HG02970 (cell line): ENCODE data around the gene LRRC1.

Experiments
- ATAC-seq: cut with Tn5 transposase; IDR thresholded peaks from one replicate; pipeline ENCODE4 v1.9.1; 2021; ENCODE audit warnings: mild to moderate bottlenecking, moderate library complexity, moderate number of reproducible peaks; ENCODE audit not compliant: unreplicated experiment, low FRiP score

Gene LRRC1

DNA sequence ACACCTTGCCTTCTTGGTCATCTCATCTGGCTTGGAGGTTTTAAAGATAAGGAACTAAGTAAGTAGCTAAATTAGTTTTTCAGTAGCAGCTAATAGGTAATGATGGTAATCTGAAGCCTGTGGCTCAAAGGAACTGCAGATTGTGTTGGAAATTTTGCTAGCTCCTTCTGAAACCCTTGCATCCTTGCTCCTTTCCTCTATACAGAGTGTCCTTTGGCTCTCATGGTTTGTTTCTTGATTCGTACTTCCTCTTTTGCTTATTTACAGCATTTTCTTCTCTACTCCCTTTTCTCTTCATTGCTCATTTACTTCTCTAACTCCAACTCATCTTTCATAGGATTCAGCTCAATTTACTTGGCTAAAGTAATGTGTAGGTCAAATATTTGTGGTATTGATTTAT is 19.0 kb downstream of the LRRC1 start:
- no peak for ATAC-seq

DNA sequence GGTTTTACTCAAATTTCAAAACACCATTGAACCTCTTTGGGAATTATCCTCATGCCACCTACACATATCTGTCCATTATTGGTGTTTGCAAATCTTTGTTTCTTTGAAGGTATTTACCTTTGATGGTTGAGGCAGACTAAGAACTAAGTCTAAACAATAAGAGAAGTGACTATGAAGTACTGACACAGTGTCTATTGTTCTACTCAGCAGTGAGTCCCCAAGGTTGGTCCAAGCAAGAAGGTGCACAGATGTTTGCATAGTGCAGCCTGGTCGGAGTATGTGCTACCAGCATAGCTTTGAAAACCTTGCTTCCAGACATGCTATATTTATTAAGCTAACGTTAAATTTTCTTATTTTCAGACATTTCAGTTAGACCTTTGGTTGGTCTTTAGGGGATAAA is 19.5 kb downstream of the LRRC1 start:
- no peak for ATAC-seq

DNA sequence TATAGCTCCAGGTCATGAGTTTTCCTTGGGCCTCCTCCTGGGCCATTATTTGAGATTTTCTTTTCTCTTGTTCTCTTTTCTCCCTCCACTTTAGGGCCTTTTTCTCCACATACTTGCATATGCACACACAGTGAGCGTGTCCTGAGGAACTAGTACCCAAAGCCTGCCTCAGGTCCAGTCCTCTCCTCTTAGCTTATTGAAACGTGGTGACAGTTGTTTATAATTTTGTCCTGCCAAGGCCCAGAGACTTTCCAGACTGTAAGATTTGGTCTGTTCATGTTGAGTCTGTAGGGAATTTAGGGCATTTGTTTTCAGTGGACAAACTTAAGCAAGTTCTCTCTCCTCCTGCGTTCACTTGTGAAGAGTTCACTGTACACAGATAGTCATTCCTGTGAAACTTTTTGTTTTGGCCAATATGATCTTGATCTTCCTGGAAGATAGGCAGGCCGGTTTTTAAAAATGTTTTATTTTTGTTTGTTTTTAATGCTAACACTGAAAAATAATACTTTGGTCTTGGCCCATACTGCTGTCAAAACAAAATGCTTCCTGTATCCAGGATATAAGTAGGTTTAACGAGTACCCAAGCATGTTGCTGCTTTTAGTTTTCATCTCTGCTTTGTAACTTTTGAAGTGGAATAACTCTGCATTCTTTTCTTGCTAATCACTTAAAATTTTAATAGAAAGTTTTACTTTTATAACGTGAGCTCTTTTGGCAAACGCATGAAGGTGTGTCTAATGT is 20.7 kb downstream of the LRRC1 start:
- ATAC-seq, result no peak

DNA sequence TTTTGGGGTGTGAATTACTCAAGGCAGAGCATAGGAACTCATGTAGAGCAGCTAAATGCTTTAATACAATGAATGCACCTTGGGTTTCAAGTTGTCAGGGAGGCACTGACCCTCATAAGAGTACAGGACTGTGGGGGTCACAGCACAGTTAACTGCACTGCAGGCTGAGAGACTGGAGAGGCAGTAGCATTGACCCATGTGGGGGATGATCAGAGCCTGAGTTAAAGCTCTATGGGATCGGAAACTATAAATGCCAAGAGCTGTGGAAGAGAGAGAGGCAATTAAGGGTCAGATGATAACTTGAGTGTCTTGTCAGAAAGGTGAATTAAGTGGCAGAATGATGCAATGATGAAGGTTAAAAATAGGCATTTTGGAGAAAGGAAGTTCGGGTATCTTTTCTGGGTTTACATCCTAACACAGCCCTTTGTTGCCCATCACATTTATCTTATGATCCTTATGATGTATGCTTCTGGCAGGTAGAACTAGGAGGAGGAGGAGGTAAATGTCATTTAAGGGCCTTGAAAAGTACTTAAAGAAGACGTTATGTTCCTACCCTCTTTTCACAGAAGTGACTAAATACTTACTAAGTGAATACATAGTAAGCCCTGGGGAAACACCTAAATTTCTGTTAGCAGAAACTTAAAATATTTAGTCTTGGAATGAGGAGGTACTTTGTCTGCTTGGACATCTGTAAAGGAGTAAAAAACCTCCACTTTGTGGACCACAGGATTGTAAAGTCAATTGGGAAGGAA is 24.2 kb downstream of the LRRC1 start:
- ATAC-seq, result no peak

DNA sequence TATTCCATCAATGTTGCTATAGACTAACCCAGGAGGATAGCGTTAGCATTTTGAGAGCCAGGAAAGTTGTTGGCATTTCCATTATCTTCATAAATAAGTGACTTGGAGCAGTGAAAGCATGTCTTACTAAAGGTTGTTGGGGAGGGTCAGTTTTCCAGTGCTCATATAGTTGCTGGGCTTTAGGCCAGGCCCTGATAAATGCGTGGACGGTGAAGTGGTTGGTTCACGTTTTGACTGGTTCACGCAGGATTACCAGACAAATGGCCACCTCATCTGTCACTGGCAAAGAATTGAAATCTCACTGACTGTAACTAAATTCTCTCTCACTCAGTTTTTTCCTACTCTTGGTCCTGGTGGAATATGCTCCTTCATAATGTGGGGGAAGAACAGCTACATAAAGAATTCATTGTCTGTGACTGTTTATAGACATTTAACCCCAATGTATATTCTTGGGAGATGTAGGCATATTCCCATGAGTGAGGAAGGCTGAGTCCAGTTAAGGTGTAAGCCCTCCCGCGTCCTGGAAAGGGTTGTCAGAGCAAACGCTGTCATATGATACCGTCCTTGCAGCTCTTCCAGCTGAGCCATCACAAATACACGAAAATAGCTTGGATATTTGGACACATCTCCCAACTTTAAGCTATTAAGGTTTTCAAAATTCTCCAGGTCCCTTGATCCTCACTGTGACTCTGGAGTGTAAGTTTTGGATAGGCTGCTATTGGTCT is 27.8 kb downstream of the LRRC1 start:
- no peak for ATAC-seq

DNA sequence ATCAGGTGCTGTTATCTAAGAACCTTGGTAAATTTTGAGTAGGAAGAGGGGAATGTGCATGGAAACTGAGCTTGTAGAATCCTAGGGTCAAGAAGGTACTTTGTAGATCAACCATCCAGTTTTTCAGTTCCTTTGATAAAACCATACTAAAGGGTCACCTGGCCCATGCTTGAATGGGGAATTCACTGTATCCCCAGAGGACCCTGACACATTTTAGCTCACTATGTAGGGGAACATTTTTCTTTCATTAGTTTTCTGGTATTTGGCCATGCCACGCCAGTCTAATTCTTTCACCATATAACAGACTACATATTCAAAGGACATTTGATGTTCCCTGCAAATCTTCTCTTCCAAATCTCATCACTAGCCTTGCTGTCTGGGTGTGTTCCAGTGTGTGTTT is 29.9 kb downstream of the LRRC1 start:
- ATAC-seq, result no peak

DNA sequence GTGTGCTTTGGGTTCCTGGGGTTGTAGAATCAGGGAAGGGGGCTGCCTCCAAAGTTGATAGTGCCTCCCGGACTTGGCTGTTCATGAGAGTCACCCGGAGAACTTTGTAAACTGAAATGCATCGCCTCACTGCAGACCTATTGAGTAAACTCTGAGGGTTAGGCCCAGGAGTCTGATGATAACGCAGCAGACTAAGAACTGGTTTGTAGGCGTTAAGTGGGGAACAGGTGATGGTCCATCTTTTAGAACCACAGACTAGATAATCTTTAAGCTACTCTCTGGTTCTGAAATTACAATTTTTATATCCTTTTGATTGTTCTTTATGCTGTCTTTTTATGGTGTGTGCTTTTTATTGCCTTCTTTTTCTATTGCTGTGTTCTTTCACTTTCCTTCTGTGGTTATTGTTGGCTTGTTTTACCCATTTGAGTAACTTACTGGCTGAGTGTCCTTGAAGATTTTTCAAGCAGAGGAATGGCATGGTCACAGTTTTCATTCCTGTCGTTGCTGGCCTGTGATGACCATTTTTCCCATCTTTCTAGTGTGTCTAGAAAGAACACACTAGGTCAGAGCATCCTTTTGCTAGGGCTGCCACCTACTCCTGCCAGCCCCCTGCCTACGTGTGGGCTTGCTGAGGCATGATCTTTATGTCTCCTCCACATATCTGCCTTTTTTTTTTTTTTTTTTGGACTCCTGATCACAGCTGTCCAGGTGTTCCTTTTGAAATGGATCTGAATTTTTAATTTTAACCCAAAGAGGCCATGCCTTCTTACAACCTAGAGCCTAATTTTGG is 30.9 kb downstream of the LRRC1 start:
- no peak for ATAC-seq

DNA sequence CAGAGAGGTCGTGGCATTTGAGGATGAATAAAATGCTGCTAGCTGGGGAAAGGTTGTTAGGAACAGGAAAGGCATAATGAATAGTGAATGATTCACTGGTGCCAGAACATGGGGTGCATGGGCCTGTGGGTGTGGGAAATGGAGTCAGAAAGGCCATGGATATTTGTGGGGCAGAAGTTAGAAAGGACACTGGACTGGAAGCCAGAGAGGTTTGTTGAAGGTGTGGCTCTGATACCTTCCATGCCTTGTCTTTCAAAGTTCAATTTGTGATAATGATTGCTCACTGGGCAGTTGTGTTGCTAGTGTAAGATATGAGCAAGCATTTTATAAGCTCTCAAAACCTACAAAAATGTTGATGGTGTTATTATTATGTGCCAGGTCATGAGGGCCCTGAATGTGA is 32.7 kb downstream of the LRRC1 start:
- no peak for ATAC-seq

DNA sequence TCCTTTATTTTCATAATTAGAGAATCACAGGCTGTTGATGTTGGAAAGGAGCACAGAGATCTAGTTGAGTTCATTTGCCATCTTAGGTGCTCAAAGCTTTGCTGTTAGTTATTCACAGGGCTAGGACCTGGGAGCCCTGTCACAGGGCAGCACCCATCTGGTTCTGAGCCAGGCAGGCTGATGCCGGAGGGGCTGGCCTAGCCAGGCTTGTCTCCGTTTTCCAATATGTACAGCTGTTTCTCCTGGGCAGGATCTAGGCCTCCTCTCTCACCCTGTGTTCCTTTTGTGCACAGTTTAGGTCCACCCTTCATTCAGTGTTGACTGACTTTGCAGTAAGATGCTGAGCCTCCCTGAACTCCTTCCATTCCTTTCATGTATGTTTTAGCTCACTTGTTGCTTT is 33.4 kb downstream of the LRRC1 start:
- ATAC-seq, result no peak

DNA sequence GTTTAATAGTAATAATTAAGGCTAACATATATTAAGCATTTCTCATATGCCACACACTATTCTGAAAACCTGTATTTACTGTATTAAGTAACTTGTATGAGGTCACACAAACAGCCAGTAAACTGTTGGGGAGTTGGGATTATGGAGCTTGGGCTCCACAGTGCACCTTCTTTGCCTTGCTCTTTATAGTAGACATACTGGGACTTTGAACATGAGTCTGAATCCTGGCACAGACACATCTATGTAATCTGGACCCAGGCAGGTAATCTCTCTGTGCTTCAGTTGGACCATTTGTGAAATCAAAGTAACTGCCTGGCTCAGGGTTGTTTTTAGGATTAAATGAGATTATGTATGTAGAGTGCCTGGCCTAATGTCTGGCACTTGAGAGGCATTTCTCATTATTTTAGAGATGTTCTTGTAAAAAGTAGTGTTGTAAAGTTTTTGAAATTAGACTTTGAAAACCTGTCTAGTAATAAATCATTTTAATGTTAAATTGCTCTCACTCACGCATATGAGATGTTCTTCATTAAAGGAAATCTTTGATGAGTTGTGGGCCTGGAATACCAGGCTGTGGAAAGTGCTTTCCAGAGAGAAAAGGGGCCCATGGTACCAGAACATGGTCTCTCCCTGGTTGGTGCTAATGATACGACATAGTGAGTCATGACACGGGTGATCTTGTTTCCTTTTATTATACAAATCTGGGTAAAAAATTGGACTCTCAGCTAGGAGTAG is 34.3 kb downstream of the LRRC1 start:
- ATAC-seq, result no peak

DNA sequence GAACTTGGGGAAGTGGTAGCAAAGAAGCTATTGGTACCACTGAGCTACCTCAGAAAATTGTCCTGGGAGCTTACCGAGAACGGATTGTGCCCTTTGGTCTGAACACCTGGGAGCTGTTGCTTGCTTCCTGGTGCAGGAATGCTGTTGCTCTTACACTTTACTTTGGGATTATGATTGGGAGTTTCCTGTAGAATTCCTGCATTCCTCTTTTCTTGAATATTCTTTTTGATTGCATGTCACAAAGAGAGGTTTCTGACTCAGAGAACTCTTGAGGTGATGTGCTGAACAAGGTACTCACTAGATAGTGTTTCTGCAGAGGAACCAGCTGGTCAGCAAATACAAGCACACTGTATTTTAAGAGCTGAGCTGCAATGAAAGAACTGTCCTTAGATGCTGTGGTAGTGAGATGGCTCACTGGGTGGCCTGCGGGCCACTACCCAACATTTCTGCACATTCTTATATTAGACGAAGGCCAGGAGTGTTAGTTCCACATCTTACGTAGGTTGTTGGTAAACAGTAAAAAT is 35.0 kb downstream of the LRRC1 start:
- ATAC-seq, result no peak

DNA sequence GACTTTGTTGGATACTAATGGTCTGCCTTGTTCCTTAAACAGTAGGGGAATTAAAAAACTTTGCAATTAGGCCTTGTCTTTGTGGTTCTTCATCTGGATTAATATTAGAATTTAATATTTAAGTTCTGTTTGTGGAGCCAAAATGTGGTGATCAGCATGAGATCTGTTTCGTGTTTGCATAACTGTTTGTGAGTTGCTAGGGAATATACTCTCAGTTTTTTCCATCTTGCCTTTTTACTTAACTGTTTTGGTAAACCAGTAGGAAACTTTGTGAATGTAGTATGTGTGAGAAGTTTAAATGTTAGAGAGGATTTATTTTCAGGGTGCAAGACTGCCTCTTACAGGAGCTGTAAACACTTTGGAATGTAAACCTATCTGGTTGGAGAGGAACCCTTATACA is 35.6 kb downstream of the LRRC1 start:
- ATAC-seq, result no peak

DNA sequence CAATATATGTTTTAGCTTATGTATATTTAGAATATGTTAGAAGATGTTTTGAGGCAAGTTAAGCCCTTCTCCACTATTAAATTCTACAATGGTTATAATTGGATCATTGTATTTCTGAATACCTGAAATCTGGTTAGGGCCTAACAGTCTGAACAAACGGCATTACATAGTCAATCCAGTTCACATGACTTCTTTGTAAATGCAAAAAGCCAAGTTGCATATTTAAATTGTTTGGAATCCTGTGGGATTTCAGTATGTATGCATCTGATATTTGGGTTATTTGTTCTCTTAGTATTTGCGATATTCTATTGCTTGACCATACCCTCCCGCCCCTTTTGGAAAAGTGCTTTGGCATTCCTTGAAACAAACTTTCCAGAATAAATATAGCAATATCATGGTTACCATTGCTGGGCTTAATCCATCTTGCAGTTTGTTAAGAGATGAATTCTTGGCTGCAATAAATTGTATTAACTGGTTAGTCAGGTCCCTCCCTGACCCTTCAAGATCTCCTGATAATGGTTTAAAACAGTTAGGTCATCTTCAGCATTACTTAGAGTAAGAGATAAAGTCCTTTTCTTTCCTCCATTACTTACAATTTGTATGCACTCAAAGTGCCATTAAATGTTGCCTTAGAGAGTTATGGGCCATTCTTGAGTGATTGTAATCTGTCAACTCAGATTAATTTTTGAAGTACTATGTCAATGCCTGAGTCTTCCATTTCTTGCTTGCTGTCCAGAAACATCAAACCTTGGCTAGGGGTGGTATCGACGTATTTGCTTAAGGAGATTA is 36.5 kb downstream of the LRRC1 start:
- no peak for ATAC-seq

DNA sequence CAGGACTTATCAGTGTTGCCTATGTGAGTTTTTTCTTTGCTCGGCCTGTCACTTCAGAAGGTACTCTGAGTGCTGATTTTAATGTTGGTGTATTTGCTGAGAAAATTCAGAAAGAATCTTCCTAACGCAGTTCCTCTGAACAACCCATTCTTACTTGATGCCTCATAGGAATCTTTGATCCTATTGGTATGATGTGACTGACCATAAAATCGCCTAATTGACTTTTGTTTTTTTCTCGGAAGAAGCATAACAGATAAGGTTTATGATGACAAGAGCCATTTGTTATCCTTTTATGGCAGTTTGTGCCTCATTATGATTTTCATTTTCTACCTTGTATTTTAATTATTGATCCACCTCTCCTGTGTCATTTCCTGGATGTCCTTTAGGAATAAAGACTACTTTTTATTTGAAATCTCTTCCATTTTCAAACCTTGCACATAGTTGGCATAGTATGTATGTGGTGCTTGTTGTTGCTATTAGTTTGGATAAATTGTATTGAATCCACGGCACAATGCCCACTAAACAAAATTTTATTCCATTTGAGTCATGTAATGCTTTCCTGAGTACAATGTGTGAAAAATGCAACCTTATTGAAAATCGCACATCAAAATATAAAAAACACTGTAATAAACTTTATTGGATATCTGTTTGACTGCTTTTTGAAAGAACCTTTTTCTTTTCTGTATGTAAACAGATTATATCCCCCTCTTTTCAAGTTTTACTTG is 37.3 kb downstream of the LRRC1 start:
- no peak for ATAC-seq

DNA sequence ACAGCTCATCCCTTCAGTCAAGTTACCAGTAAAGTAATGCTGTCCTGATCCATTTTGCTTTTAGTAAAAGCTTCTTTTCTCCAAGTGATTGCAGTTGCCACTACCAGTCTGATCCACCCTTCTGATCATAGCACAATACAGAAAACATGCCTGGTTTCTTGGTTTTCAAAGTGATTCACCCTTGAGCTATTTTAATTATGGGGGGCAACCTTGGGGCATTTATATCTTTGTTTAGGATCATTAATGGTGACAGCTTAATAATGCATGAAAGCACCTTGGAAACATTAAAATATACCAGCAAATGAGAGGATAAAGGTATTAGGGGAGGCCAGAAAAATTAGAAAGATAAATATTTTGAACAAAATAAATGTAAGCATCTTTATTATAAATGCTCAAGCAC is 38.4 kb downstream of the LRRC1 start:
- ATAC-seq, result no peak

DNA sequence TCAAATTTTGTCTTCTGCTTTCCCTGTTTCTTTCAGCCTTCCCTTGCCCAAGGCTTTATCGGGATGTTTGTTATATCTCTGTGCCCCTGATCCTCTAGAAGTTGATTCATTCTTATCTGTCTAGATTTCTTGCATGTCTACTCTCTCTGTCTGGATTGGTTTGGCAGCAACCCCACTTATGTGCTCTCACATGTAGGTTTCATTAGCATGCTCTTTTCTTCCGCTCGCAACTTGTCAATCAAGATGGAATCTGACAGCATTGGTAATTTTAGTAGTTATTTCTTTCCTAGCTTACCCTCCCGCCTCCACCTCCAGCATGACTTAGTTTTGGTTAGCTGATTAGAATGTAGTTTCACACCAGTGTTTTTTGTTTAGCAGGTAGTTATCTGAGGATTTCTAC is 39.3 kb downstream of the LRRC1 start:
- no peak for ATAC-seq

DNA sequence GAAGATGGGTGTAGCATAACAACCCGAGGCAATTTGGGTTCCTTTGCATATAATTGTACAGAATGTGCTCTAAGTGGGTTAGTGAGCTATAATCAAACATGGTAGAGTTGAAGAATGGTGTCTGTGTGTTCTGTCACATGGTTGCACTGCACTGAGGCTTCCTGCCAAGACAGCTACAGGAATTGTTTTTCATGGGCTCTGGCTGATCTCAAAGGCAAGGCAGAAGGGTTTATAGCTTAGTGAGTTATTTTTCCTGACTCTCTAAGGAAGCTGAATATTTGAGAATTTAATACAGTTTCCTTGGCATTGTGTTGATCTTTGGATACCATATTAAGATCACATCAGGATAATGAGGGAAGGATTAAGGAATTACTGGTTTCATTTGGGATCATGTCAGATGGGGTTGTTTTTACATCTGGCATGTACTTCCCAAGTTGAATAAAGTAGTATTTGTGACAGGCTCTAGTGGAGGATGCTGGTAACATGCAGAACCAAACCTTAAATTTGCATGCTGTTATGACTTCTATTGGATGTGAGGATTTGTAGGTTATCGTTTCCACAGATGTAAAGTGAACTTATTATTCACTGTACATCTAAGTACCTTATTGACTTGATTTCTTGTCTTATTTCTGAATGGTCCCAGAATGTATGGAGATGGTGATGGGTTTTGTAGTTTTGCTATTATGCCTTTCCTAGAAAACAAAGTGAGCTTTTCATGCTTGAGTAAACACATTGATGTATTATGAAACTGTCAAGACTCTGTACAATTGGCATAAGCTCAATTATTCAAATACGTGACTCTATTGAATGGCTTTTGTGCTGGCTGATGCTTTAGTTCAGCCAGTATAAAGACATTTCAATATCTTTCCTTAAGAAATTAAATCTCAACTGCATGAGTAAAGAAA is 43.3 kb downstream of the LRRC1 start:
- ATAC-seq, result no peak
